ENCODE results near the gene MAPT. TPM values are rescaled to one million over a fixed set of nuclear protein-coding genes. Genes with fewer than 3 reads are reported as not detected.

Gene MAPT
- total RNA-seq, result under 0.01 and 0.29 TPM in 2 replicates

GRCh38 chr17:45894022-45894784 lies at the start of gene MAPT:
Gene MAPT (plus strand): TSS chr17:45894554. CDS start chr17:45962338, 67,784 bp downstream.

GRCh38 chr17:45844695-45845375 lies 49.5 kb upstream of the MAPT start, which contains the start of gene SPPL2C:
Gene SPPL2C (plus strand): TSS chr17:45844881. CDS start chr17:45844907, 26 bp downstream.

GRCh38 chr17:45998987-45999899 lies 104.9 kb downstream of the MAPT start, which contains the start of gene STH:
Gene STH (plus strand): TSS chr17:45999250. CDS start chr17:45999280, 30 bp downstream.

Small RNAs within 50 kb of the gene (small RNA-seq; reads per million reads assigned to genes)
- not detected for gene RF00017 (ENCODE audit: low replicate concordance)

Other genes with a start within 250 kb of the MAPT start
- gene CRHR1, start 110.2 kb upstream of the MAPT start, total RNA-seq, result not detected in 2 replicates
- not detected in 2 replicates for gene SPPL2C, start 49.7 kb upstream of the MAPT start, total RNA-seq
- not detected in 2 replicates for gene STH, start 104.7 kb downstream of the MAPT start, total RNA-seq